ENCODE results near the gene DEK. TPM values are rescaled to one million over a fixed set of nuclear protein-coding genes. Genes with fewer than 3 reads are reported as not detected.

The DEK gene
- total and polyA plus RNA-seq, 2 experiments from 2014 or later = 101 to 116 TPM

DNA sequence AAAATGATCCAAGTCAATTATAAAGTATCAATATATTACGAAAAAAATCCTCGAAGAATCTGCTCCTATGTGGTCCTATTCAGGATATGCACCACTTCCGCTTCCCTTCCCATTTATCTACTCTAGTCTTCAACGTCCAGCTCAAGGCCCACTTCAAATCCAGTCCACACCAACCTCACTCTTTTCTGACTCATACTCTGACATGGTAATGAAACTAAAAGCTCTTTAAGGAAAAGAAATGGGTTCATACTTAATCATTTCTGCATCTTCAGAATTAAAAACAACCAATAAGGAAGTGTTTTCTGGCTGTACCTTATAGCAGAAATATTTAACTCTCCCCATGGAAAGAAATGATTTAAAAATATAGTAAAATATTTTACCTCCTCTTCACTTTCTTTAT, 15.1 kb downstream of the DEK start:
- Histone ChIP-seq H3K79me2 (ENCODE audit: insufficient read depth) (peaks cover 99% of the 10 kb centered on the region), H3K4me3 (no peak overlapping the region), H3F3A (ENCODE audit: insufficient read depth) (0 out of 2 replicates have a peak, but pooled peaks cover 5% of the 10 kb centered on the region), H3K27me3 (replicated peaks; ENCODE audit: insufficient read depth) (no peaks in the 10 kb centered on the region), H3K4me2 (ENCODE audit: unreplicated experiment) (no peak overlapping the region), H3K27ac (no peak overlapping the region), H3K9ac (no peak overlapping the region), H3K9me3 (ENCODE audit: low read depth) (no peaks in the 10 kb centered on the region), H3K9me2 (ENCODE audit: insufficient read depth) (no peaks in the 10 kb centered on the region), H2AFZ (no peak overlapping the region), H3K36me3 (ENCODE audit: low read depth) (peaks cover 41% of the 10 kb centered on the region), H4K20me1 (ENCODE audit: insufficient read depth) (no peaks in the 10 kb centered on the region), H3K4me1 (ENCODE audit: insufficient read depth) (no peaks in the 10 kb centered on the region)
- no peak for DNase-seq
- 89 to 92% methylated on average over 4 of the region's 4 CpGs for WGBS, 2 experiments (ENCODE audit: low coverage in 1 of 2, low lambda C conversion rate in 2 of 2, missing lambda C conversion rate in 2 of 2)
- TF ChIP-seq EZH2phosphoT487 (IDR thresholded peaks at IDR 0.05; ENCODE audit: insufficient read depth, low read depth) = no peak
- in situ Hi-C loops (cut with MboI) = no loop called here

DNA sequence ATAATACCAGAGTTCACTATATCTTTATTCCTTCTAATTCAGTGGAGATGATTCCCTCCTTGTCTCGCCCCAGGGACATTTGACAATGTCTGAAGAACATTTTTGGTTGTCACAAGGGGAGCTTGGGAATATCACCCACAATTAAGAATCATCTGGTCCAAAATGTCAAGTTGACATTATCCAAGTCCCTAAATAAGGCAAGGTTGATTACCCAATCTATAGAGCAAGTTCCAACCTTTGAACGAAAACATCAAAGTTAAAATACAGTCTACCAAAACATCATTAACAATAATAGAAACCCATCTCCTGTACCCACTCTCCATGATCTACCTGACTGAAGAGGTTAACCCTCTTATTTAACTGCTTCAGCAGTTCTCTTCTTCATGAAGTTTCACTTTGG, 15.6 kb downstream of the DEK start:
- DNase-seq = no peak
- H3K79me2 ChIP-seq (ENCODE audit: insufficient read depth) = peaks cover 99% of the 10 kb centered on the region
- in situ Hi-C loops (cut with MboI) = no loop called here
- H3K27me3 ChIP-seq (replicated peaks; ENCODE audit: insufficient read depth) = no peaks in the 10 kb centered on the region
- no peaks in the 10 kb centered on the region for H3K4me1 ChIP-seq (ENCODE audit: insufficient read depth)
- H3K9me2 ChIP-seq (ENCODE audit: insufficient read depth) = no peaks in the 10 kb centered on the region
- no peak overlapping the region for H3K4me3 ChIP-seq
- H4K20me1 ChIP-seq (ENCODE audit: insufficient read depth) = no peaks in the 10 kb centered on the region
- H3K27ac ChIP-seq = no peak overlapping the region
- no peak overlapping the region for H3K9ac ChIP-seq
- H3F3A ChIP-seq (ENCODE audit: insufficient read depth) = peaks cover 6% of the 10 kb centered on the region; the same call in 1 of the 2 replicates
- H3K4me2 ChIP-seq (ENCODE audit: unreplicated experiment) = no peak overlapping the region
- WGBS, 2 experiments (ENCODE audit: low coverage in 1 of 2, low lambda C conversion rate in 2 of 2, missing lambda C conversion rate in 2 of 2) = 97 to 100% methylated on average over 2 of the region's 2 CpGs
- no peak overlapping the region for H2AFZ ChIP-seq
- TF ChIP-seq EZH2 (IDR thresholded peaks at IDR 0.05; ENCODE audit: insufficient read depth, poor library complexity, severe bottlenecking) (no peak), EZH2phosphoT487 (IDR thresholded peaks at IDR 0.05; ENCODE audit: insufficient read depth, low read depth) (no peak)
- H3K9me3 ChIP-seq (ENCODE audit: low read depth) = no peaks in the 10 kb centered on the region
- H3K36me3 ChIP-seq (ENCODE audit: low read depth) = peaks cover 47% of the 10 kb centered on the region

DNA sequence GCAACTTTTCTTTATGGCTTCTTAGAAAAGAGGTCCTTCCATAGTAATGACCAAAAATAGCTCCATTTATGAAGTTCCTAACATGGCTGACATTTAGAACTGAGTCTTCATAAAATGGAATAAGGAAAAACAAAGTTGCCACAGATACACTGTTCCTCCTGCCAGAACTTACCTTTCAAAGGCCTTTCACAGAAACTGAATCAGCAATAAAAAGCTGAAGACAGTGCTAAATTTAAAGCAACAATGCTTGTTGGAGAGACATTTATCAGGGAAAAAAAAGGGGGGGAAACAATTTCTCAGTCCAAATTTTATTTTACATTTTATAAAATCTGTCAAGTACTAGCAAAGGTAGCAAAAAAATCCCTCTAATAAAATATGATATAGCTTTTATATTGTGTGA, 17.3 kb downstream of the DEK start:
- H3K79me2 ChIP-seq (ENCODE audit: insufficient read depth) = peaks cover 96% of the 10 kb centered on the region
- no peak overlapping the region for H3K27ac ChIP-seq
- H3K4me1 ChIP-seq (ENCODE audit: insufficient read depth) = peaks cover 9% of the 10 kb centered on the region
- H3K4me2 ChIP-seq (ENCODE audit: unreplicated experiment) = no peak overlapping the region
- no peak for TF ChIP-seq EZH2 (IDR thresholded peaks at IDR 0.05; ENCODE audit: insufficient read depth, poor library complexity, severe bottlenecking)
- TF ChIP-seq EZH2phosphoT487 (IDR thresholded peaks at IDR 0.05; ENCODE audit: insufficient read depth, low read depth) = no peak
- peaks cover 16% of the 10 kb centered on the region; the same call in 1 of the 2 replicates for H3F3A ChIP-seq (ENCODE audit: insufficient read depth)
- H3K9ac ChIP-seq = no peak overlapping the region
- H2AFZ ChIP-seq = no peak overlapping the region
- H3K27me3 ChIP-seq (replicated peaks; ENCODE audit: insufficient read depth) = no peaks in the 10 kb centered on the region
- no peak for DNase-seq
- H3K9me3 ChIP-seq (ENCODE audit: low read depth) = no peaks in the 10 kb centered on the region
- no peak overlapping the region for H3K4me3 ChIP-seq
- no peaks in the 10 kb centered on the region for H4K20me1 ChIP-seq (ENCODE audit: insufficient read depth)
- H3K36me3 ChIP-seq (ENCODE audit: low read depth) = peaks cover 60% of the 10 kb centered on the region
- H3K9me2 ChIP-seq (ENCODE audit: insufficient read depth) = no peaks in the 10 kb centered on the region
- in situ Hi-C loops (cut with MboI) = no loop called here

DNA sequence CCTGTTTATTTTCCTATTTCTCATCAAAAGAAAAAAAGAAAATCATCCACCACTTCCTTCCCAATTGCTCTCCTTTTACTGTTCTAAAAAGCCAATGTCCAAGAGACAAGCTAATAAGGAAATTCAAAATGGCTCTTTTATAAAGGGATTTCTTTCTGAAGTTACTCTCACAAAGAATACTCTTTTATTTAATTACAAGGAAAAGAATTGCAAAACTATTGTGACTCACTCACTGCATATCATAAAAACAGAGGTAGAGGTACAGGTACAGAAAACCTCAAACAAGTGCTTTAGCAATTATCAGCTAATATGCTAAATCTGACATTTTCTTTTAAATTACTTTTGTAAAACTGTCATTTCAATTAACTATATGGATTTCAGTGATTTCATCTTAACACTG, 18.1 kb downstream of the DEK start:
- no peak overlapping the region for H3K4me2 ChIP-seq (ENCODE audit: unreplicated experiment)
- no peak overlapping the region for H2AFZ ChIP-seq
- no peaks in the 10 kb centered on the region for H3K27me3 ChIP-seq (replicated peaks; ENCODE audit: insufficient read depth)
- no peak overlapping the region for H3K27ac ChIP-seq
- no peak overlapping the region for H3K9ac ChIP-seq
- no peaks in the 10 kb centered on the region for H3K9me3 ChIP-seq (ENCODE audit: low read depth)
- peaks cover 16% of the 10 kb centered on the region for H3K4me1 ChIP-seq (ENCODE audit: insufficient read depth)
- DNase-seq = peak; percentile 12
- H3K9me2 ChIP-seq (ENCODE audit: insufficient read depth) = no peaks in the 10 kb centered on the region
- in situ Hi-C loops (cut with MboI) = no loop called here
- H4K20me1 ChIP-seq (ENCODE audit: insufficient read depth) = no peaks in the 10 kb centered on the region
- no peak overlapping the region for H3K4me3 ChIP-seq
- peaks cover 24% of the 10 kb centered on the region; the same call in 1 of the 2 replicates for H3F3A ChIP-seq (ENCODE audit: insufficient read depth)
- TF ChIP-seq EZH2 (IDR thresholded peaks at IDR 0.05; ENCODE audit: insufficient read depth, poor library complexity, severe bottlenecking) = no peak
- no peak for TF ChIP-seq EZH2phosphoT487 (IDR thresholded peaks at IDR 0.05; ENCODE audit: insufficient read depth, low read depth)
- peaks cover 96% of the 10 kb centered on the region for H3K79me2 ChIP-seq (ENCODE audit: insufficient read depth)
- peaks cover 52% of the 10 kb centered on the region for H3K36me3 ChIP-seq (ENCODE audit: low read depth)

DNA sequence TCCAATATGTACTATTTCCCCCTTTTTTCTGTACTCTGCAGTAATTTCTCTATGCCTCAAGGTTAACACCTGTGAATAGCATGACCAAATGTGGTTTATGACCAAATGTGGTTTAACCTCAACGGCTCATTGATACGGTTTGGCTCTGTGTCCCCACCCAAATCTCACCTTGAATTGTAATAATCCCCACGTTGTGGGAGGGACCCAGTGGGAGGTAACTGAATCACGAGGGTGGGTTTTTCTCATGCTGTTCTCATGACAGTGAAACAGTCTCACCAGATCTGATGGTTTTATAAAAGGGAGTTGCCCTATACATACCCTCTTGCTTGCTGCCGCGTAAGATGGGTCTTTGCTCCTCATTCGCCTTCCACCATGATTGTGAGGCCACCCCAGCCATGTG, 18.7 kb downstream of the DEK start:
- Histone ChIP-seq H3K36me3 (ENCODE audit: low read depth) (peaks cover 56% of the 10 kb centered on the region), H3K9me2 (ENCODE audit: insufficient read depth) (no peaks in the 10 kb centered on the region), H3K4me1 (ENCODE audit: insufficient read depth) (peaks cover 16% of the 10 kb centered on the region), H3K9me3 (ENCODE audit: low read depth) (no peaks in the 10 kb centered on the region), H3F3A (ENCODE audit: insufficient read depth) (peaks cover 27% of the 10 kb centered on the region; the same call in 1 of the 2 replicates), H3K27ac (no peak overlapping the region), H3K79me2 (ENCODE audit: insufficient read depth) (peaks cover 96% of the 10 kb centered on the region), H3K4me3 (no peak overlapping the region), H2AFZ (no peak overlapping the region), H3K27me3 (replicated peaks; ENCODE audit: insufficient read depth) (no peaks in the 10 kb centered on the region), H3K4me2 (ENCODE audit: unreplicated experiment) (no peak overlapping the region), H3K9ac (no peak overlapping the region), H4K20me1 (ENCODE audit: insufficient read depth) (no peaks in the 10 kb centered on the region)
- no peak for DNase-seq
- in situ Hi-C loops (cut with MboI) = no loop called here
- WGBS, 2 experiments (ENCODE audit: low coverage in 1 of 2, low lambda C conversion rate in 2 of 2, missing lambda C conversion rate in 2 of 2) = 91 to 95% methylated on average over 7 of the region's 7 CpGs
- TF ChIP-seq EZH2phosphoT487 (IDR thresholded peaks at IDR 0.05; ENCODE audit: insufficient read depth, low read depth) (no peak), EZH2 (IDR thresholded peaks at IDR 0.05; ENCODE audit: insufficient read depth, poor library complexity, severe bottlenecking) (no peak)
